Endothelial cell (in vitro differentiated cells): Measurements from ENCODE around the gene SOX5. TPM values are rescaled to one million over a fixed set of nuclear protein-coding genes. Genes with fewer than 3 reads are reported as not detected.

ENCODE experiments used
- DNase-seq: peaks from one replicate; pipeline ENCODE4 v3.0.0; 2021; ENCODE audit warnings: low spot score
- H3K27ac Mint-ChIP-seq: one replicate; pipeline ENCODE4 v1.8.0; 2021; ENCODE audit warnings: mixed read lengths, inconsistent platforms; ENCODE audit not compliant: unreplicated experiment
- H3K27me3 Mint-ChIP-seq: one replicate; pipeline ENCODE4 v1.8.0; 2021; ENCODE audit warnings: mild to moderate bottlenecking, moderate library complexity, mixed read lengths, inconsistent platforms; ENCODE audit not compliant: unreplicated experiment
- H3K36me3 Mint-ChIP-seq: one replicate; pipeline ENCODE4 v1.8.0; 2021; ENCODE audit warnings: mild to moderate bottlenecking, low read depth, mixed read lengths, inconsistent platforms; ENCODE audit not compliant: unreplicated experiment
- H3K4me1 Mint-ChIP-seq: one replicate; pipeline ENCODE4 v1.8.0; 2021; ENCODE audit warnings: mild to moderate bottlenecking, mixed read lengths, inconsistent platforms; ENCODE audit not compliant: unreplicated experiment
- H3K4me3 Mint-ChIP-seq: one replicate; pipeline ENCODE4 v1.8.0; 2021; ENCODE audit warnings: mild to moderate bottlenecking, mixed read lengths, inconsistent platforms; ENCODE audit not compliant: unreplicated experiment
- H3K9me3 Mint-ChIP-seq: one replicate; pipeline ENCODE4 v1.8.0; 2021; ENCODE audit warnings: mixed read lengths, inconsistent platforms; ENCODE audit not compliant: unreplicated experiment
- total RNA-seq: library from RNA; stranded (reverse); fragmentation: NEBNext Ultra II Directional; extraction: Animal tissue kit (Norgen Biotek cat#: 25700); gene quantifications from one replicate; pipeline ENCODE4 v1.2.1, GENCODE V29; 2021; ENCODE audit not compliant: unreplicated experiment
- TF ChIP-seq, protein P1 (sequence below): fragments of 200-600 bp; sonication (generic); IDR thresholded peaks from one replicate; pipeline ENCODE4 v1.5.0; 2021; ENCODE audit warnings: antibody characterized with exemption; ENCODE audit not compliant: unreplicated experiment

Gene SOX5
- total RNA-seq, 1 donor from 2014 or later = 23.1 TPM

DNA sequence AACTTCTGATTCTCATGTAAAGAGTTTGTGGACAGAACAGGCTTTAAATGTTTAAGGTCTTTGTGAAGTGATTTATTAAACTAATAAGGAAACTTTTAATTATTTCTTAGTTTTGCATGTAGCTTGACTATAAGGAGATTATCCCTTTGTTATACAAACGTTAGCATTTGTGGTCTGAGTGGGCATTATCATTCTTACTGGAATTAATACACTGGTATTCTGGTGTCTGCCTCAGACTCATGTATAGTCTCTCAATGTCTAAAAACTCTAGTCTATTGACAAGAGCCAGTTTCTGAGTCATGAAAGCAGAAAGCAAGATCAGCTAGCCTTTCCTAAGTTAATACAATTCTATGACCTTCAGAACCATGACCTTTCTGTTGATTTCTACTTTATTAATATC lies 51.3 kb downstream of the SOX5 start:
- H3K27ac Mint-ChIP-seq = no peak overlapping the region
- no peaks in the 10 kb centered on the region for H3K27me3 Mint-ChIP-seq
- DNase-seq = no peak
- peaks cover 8% of the 10 kb centered on the region for H3K36me3 Mint-ChIP-seq
- no peaks in the 10 kb centered on the region for H3K9me3 Mint-ChIP-seq
- H3K4me1 Mint-ChIP-seq = peaks cover 20% of the 10 kb centered on the region
- no peak overlapping the region for H3K4me3 Mint-ChIP-seq
- TF ChIP-seq, protein P1, sequence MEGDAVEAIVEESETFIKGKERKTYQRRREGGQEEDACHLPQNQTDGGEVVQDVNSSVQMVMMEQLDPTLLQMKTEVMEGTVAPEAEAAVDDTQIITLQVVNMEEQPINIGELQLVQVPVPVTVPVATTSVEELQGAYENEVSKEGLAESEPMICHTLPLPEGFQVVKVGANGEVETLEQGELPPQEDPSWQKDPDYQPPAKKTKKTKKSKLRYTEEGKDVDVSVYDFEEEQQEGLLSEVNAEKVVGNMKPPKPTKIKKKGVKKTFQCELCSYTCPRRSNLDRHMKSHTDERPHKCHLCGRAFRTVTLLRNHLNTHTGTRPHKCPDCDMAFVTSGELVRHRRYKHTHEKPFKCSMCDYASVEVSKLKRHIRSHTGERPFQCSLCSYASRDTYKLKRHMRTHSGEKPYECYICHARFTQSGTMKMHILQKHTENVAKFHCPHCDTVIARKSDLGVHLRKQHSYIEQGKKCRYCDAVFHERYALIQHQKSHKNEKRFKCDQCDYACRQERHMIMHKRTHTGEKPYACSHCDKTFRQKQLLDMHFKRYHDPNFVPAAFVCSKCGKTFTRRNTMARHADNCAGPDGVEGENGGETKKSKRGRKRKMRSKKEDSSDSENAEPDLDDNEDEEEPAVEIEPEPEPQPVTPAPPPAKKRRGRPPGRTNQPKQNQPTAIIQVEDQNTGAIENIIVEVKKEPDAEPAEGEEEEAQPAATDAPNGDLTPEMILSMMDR = no peak

- peak overlapping the region; percentile 100 for H3K27ac Mint-ChIP-seq
- H3K4me1 Mint-ChIP-seq = peaks cover 20% of the 10 kb centered on the region
- H3K27me3 Mint-ChIP-seq = no peaks in the 10 kb centered on the region
- H3K4me3 Mint-ChIP-seq = peak overlapping the region; percentile 79
- no peaks in the 10 kb centered on the region for H3K9me3 Mint-ChIP-seq
- TF ChIP-seq, protein P1 = no peak
- peak; percentile 65 for DNase-seq
- H3K36me3 Mint-ChIP-seq = peaks cover 14% of the 10 kb centered on the region
Observed at GRCh38 chr12:23895792-23896218, 53.7 kb downstream of the SOX5 start.

DNA sequence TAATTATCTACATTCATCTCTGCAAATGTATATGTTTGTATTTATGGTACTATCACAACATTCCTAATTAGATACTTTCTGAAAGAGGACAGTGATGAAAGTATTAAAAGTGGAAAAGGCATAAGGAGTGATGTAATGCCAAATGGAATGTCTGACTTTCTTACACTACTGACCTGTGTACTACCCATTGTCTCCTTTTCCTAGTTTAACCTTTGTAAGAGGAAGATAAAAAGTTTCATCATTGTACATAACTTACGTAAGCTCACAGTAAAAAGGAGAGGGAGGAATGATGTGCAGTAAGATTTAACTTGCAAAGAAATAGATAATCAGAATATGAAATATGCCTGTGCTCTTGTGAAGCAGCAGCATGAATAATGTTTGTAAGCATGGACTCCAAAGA lies 55.9 kb downstream of the SOX5 start:
- TF ChIP-seq, protein P1 = no peak
- Mint-ChIP-seq H3K36me3 (peaks cover 14% of the 10 kb centered on the region), H3K27me3 (no peaks in the 10 kb centered on the region)

DNA sequence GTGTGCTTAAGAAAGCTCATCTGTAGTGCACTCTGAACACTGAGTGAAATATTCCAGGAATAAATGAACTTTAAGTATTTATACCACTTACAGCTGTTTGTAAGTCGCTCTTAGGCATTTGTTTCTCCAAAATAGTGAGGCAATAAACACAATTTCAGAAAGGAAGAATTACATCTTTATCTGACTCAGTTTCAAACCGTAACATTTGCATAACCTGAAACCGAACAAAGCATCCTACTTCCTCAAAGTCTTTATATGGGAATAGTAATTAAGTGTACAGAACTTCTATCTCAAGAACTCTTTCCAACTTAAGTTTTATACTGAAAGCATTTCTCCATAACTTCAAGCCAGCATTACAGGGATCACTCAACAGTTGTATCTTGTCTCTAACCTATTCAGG lies 58.4 kb downstream of the SOX5 start:
- Mint-ChIP-seq H3K27ac (no peak overlapping the region), H3K4me1 (peaks cover 37% of the 10 kb centered on the region), H3K27me3 (peaks cover 4% of the 10 kb centered on the region), H3K4me3 (no peak overlapping the region), H3K36me3 (peaks cover 14% of the 10 kb centered on the region), H3K9me3 (no peaks in the 10 kb centered on the region)
- DNase-seq = no peak
- TF ChIP-seq, protein P1 = no peak

More for the DNA sequence above, 55.9 kb downstream of the SOX5 start:
- DNase-seq = no peak
- Mint-ChIP-seq H3K9me3 (no peaks in the 10 kb centered on the region), H3K4me3 (no peak overlapping the region), H3K27ac (peak overlapping the region; percentile 62), H3K4me1 (peaks cover 23% of the 10 kb centered on the region)

- Mint-ChIP-seq H3K4me3 (no peak overlapping the region), H3K4me1 (peaks cover 36% of the 10 kb centered on the region)
Observed at GRCh38 chr12:23889069-23889440, 60.4 kb downstream of the SOX5 start.

More at GRCh38 chr12:23889069-23889440, 60.4 kb downstream of the SOX5 start:
- no peak for DNase-seq
- no peaks in the 10 kb centered on the region for H3K9me3 Mint-ChIP-seq
- peaks cover 4% of the 10 kb centered on the region for H3K27me3 Mint-ChIP-seq
- TF ChIP-seq, protein P1 = no peak
- peak overlapping the region; percentile 76 for H3K27ac Mint-ChIP-seq
- peaks cover 10% of the 10 kb centered on the region for H3K36me3 Mint-ChIP-seq
